A375 (cell line): ENCODE data around the gene ACSL6. TPM values are rescaled to one million over a fixed set of nuclear protein-coding genes. Genes with fewer than 3 reads are reported as not detected.

Experiments used
- total RNA-seq: library from RNA; depleted of rRNA; stranded (reverse); fragments of >200 nt; shearing (Covaris generic); gene quantifications from 2 replicates; pipeline ENCODE4 v1.2.3, GENCODE V29; 2014; rRNA removed

ACSL6 gene, protein sequence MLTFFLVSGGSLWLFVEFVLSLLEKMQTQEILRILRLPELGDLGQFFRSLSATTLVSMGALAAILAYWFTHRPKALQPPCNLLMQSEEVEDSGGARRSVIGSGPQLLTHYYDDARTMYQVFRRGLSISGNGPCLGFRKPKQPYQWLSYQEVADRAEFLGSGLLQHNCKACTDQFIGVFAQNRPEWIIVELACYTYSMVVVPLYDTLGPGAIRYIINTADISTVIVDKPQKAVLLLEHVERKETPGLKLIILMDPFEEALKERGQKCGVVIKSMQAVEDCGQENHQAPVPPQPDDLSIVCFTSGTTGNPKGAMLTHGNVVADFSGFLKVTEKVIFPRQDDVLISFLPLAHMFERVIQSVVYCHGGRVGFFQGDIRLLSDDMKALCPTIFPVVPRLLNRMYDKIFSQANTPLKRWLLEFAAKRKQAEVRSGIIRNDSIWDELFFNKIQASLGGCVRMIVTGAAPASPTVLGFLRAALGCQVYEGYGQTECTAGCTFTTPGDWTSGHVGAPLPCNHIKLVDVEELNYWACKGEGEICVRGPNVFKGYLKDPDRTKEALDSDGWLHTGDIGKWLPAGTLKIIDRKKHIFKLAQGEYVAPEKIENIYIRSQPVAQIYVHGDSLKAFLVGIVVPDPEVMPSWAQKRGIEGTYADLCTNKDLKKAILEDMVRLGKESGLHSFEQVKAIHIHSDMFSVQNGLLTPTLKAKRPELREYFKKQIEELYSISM
- total RNA-seq = 0.34 TPM in 1 of 2 replicates, not detected in the other

DNA sequence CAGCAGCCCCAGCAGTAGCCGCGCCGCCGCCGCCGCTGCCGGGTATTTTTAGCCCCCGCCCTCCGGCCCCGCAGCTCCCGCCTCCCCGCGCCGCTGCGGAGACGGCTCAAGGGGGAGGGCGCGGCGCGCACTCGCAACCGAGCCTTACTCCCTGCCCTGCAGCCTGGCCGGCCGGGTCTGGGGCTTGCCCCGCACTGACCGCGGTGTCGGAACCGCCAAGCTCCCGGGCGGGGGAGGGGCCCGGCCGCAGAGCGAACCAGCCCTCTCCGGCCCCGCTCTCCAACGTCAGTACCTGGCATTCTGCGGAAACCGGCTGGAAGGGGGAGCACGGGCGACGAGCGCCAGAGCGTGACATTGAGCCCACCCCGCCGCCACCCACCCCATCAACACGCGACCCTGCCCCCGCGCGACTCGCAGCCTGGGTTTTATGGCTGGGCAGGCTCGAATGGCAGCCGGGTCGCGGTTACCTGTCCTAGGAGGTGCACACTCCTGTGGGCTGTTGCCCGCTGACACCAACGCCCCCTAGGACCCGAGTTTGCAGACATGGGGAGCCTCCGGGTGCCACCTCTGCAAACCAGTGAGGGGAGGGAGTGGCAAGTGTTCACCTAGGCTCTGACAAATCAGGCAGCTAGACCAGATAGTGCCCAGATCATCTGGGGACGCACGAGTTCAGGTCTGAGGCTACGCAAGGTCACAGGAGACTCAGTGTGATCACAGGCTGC, at the start of gene ACSL6:
TSS of gene ACSL6 (minus strand) at position 37 of the 722 bp plus-strand sequence. CDS start 105 bp downstream, outside the sequence.

DNA sequence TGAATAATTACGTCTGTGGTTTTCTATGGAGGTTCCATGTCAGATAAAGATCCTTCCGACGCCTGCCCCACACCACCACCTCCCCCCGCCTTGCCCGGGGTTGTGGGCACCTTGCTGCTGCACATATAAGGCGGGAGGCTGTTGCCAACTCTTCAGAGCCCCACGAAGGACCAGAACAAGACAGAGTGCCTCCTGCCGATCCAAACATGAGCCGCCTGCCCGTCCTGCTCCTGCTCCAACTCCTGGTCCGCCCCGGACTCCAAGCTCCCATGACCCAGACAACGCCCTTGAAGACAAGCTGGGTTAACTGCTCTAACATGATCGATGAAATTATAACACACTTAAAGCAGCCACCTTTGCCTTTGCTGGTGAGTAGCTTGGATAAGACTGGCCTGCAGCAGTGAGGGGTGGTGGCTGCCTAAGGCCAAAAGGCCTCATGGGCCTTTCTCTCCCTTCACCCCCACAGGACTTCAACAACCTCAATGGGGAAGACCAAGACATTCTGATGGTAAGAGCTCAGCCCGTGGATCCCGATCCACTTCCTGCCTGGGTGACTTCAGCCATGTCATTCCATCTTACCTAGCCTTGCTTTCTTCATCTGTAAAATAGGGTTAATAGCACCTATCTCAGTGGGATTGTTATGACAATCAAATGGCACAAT, 49.2 kb upstream of the ACSL6 start, which contains the start of gene IL3:
TSS of gene IL3 (plus strand) at position 155 of the 661 bp plus-strand sequence. CDS start at position 207, 52 bp downstream.

DNA sequence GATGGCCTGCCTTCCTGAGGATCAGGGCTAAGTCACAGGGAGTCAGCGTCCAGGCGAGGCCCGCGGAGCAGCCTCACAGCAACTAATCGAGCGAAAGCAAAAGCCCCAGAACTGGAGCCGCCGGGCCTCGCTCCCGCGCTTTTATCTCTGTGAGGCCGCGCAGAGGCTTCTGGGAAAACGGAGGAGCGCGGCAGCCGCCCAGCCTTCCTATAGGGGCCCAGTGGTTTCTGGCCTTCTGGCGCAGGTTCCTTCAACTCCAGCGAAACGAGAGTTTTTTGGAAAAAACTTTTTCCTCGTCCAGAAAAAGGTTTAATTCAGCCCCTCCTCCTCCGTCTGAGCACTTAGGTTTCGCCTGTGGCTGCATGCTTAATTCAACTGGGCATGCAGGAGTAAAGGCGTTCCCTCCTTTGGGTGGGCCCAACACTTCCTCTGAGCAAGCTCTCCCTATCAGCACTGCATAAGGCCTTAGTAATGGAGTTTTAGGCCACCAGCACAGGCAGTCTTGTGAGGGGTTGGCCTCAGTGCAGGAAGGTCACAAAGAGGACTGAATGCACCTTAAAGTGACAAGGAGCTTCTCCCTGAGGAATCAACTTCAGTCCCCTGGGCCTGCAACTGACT, 65.8 kb downstream of the ACSL6 start, which contains the start of gene MEIKIN:
TSS of gene MEIKIN (minus strand) at position 113 of the 618 bp plus-strand sequence. CDS start 158 bp downstream, outside the sequence.

Other genes with a start within 250 kb of the ACSL6 start
- 18.2 and 20.9 TPM in 2 replicates for gene FNIP1, start 214.6 kb downstream of the ACSL6 start, total RNA-seq
- gene MEIKIN, start 66.0 kb downstream of the ACSL6 start, total RNA-seq = not detected in 2 replicates
- gene IL3, start 49.0 kb upstream of the ACSL6 start, total RNA-seq = not detected in 2 replicates
- gene CSF2, start 62.1 kb upstream of the ACSL6 start, total RNA-seq = 4.1 and 9.3 TPM in 2 replicates
- 30.6 and 32.3 TPM in 2 replicates for gene P4HA2, start 216.2 kb upstream of the ACSL6 start, total RNA-seq
- 78.5 and 84.1 TPM in 2 replicates for gene PDLIM4, start 246.0 kb upstream of the ACSL6 start, total RNA-seq